Measurements from ENCODE around the gene ADAM22.

GRCh38 chr7:88183051-88183450 lies 249.0 kb downstream of the ADAM22 start:
- TF ChIP-seq CTCF (IDR thresholded peaks at IDR 0.05 in 2 of 3, conservative IDR thresholded peaks at IDR 0.05 in 1 of 3; ENCODE audit: control insufficient read depth in 2 of 3, extremely low read depth in 1 of 3, insufficient read depth in 1 of 3, low read depth in 3 of 3, low read length in 3 of 3) (no peak), EZH2 (IDR thresholded peaks at IDR 0.05; ENCODE audit: borderline replicate concordance, control insufficient read depth, low read depth, low read length) (no peak), EP300 (IDR thresholded peaks at IDR 0.05; ENCODE audit: borderline replicate concordance in 1 of 2, control insufficient read depth in 1 of 2, low read depth in 2 of 2, low read length in 2 of 2) (no peak), POLR2A (IDR thresholded peaks at IDR 0.05; ENCODE audit: low read depth, low read length) (no peak), SMARCA5 (IDR thresholded peaks at IDR 0.05) (no peak)

All from GM12878 (cell line).